ENCODE results near the gene ZFYVE26.
A peak's percentile ranks its signal among the peaks of the same experiment; 100 is the strongest.
"Not testable (repeated sequence)": the region's sequence is repeated elsewhere in the genome, so short reads cannot be mapped to it uniquely, and the experiment has no call there.

The ZFYVE26 gene

DNA sequence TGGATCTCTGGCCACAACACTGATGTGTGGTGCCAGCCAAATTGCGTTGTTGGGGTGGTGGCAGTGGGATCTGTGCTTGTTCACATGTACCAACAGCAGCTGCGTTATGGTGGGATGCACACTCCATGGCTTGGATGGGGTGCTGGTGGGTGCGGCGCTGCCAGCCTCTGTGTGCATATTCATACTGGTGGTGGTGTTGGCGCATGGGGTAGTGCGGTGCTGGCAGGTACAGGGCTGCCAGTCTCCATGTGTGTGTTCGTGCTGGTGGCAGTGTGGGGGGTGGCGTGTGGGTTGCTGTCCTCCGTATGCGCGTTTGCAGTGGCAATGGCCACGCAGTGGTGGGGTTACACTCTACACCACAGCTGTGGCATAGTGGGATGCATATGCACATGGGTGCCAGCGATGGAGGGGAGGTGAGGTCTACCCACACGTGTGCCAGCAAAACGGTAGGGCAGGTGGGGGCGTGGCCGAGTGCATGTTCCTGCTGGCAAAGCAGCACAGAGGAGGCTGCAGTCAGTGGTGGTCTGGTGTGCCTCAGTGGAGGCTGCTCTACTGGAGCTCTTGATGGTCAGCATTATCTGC, 29.7 kb upstream of the ZFYVE26 start:
- no peaks in the 10 kb centered on the region for H4K20me1 ChIP-seq
- peaks cover 36% of the 10 kb centered on the region for H3K9me3 ChIP-seq
- H3K4me2 ChIP-seq = no peak overlapping the region
- peaks cover 19% of the 10 kb centered on the region for H3K36me3 ChIP-seq
- no peak for TF ChIP-seq Cebpa-rat (IDR thresholded peaks at IDR 0.05)
- H3K27ac ChIP-seq = no peak overlapping the region
- H3K9ac ChIP-seq = no peak overlapping the region
- peaks cover 10% of the 10 kb centered on the region for H3K4me1 ChIP-seq
- H3K4me3 ChIP-seq = no peak overlapping the region
- no peaks in the 10 kb centered on the region for H3K27me3 ChIP-seq

DNA sequence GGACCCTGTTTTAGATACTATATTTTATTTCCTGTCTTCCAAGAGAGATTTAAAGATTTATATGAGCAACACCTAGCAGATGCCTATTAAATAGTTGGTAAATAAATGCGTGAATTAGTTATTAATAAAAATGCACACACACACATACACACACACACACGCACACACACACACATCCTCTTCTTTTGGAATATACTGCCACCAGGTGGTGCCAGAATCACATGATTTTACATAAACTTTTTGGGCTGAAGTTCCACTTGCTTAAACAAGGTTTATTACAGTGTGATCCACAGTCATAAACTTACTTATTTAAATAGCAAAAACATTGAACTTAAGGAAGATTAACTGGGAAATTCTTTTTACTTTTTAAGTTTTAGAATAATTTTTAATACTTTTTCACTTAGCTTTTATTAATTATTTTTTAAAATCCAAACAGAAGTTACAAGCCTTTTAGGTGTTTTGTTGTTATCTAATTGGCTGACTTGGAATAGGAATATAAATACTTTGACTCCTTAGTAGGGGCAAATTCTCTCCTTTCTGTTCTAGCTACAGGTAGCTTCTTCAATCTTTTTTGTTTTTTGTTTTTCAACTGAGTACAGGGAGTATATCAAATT, 20.7 kb upstream of the ZFYVE26 start:
- no peaks in the 10 kb centered on the region for H3K9me3 ChIP-seq
- no peaks in the 10 kb centered on the region for H3K27me3 ChIP-seq
- H3K27ac ChIP-seq = no peak overlapping the region
- no peak overlapping the region for H3K9ac ChIP-seq
- no peaks in the 10 kb centered on the region for H3K4me1 ChIP-seq
- no peaks in the 10 kb centered on the region for H4K20me1 ChIP-seq
- no peak for TF ChIP-seq Cebpa-rat (IDR thresholded peaks at IDR 0.05)
- peaks cover 13% of the 10 kb centered on the region for H3K36me3 ChIP-seq
- no peak overlapping the region for H3K4me2 ChIP-seq
- no peak overlapping the region for H3K4me3 ChIP-seq

GRCh38 chr14:67835596-67835995, 19.2 kb upstream of the ZFYVE26 start:
- H3K4me1 ChIP-seq = no peaks in the 10 kb centered on the region
- no peaks in the 10 kb centered on the region for H3K9me3 ChIP-seq
- no peak overlapping the region for H3K4me2 ChIP-seq
- TF ChIP-seq Cebpa-rat (IDR thresholded peaks at IDR 0.05) = no peak
- H3K9ac ChIP-seq = no peak overlapping the region
- no peaks in the 10 kb centered on the region for H4K20me1 ChIP-seq
- no peak overlapping the region for H3K4me3 ChIP-seq
- H3K36me3 ChIP-seq = peaks cover 13% of the 10 kb centered on the region
- H3K27me3 ChIP-seq = no peaks in the 10 kb centered on the region
- no peak overlapping the region for H3K27ac ChIP-seq

DNA sequence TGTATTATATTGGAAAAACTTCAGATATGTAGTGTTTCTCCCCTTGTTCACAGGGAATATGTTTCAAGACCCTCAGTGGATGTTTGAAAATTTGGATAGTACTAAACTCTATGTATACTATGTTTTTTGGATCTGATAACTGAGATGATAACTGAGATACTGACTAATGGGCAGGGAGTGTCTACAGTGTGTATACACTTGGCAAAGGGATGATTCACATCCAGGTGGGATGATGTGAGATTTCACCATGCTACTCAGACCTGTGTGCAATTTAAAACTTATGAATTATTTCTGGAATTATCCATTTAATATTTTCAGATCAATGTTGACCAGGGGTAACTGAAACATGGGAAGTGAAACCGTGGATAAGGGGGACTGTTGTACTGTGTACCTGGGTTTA, 17.0 kb upstream of the ZFYVE26 start:
- no peak overlapping the region for H3K4me2 ChIP-seq
- no peaks in the 10 kb centered on the region for H3K27me3 ChIP-seq
- TF ChIP-seq Cebpa-rat (IDR thresholded peaks at IDR 0.05) = no peak
- H3K4me3 ChIP-seq = no peak overlapping the region
- H3K9me3 ChIP-seq = peaks cover 8% of the 10 kb centered on the region; the same call in 1 of the 2 replicates
- H4K20me1 ChIP-seq = no peaks in the 10 kb centered on the region
- no peaks in the 10 kb centered on the region for H3K4me1 ChIP-seq
- no peak overlapping the region for H3K27ac ChIP-seq
- peaks cover 15% of the 10 kb centered on the region for H3K36me3 ChIP-seq
- no peak overlapping the region for H3K9ac ChIP-seq

DNA sequence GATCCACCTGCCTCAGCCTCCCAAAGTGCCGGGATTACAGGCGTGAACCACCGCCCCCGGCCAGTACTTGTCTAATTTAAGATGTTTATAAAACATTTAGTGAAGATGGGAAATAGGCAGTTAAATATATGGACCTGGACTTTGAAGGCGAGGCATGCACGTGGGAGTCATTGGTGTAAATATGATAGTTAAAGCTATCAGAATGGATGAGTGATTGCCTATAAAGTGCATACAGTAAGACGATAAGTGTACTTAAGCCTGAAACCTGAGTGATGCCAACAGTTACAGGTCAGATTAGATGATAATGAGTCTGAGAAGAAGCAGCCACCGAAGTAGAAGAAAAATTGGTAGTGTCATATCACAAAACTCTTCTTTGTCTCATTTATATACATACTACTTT, 14.7 kb upstream of the ZFYVE26 start:
- Histone ChIP-seq H3K4me1 (no peaks in the 10 kb centered on the region), H3K27ac (no peak overlapping the region), H3K9ac (no peak overlapping the region), H3K27me3 (no peaks in the 10 kb centered on the region), H3K4me3 (no peak overlapping the region), H3K4me2 (no peak overlapping the region), H4K20me1 (no peaks in the 10 kb centered on the region), H3K36me3 (peaks cover 27% of the 10 kb centered on the region), H3K9me3 (peaks cover 13% of the 10 kb centered on the region)
- no peak for TF ChIP-seq Cebpa-rat (IDR thresholded peaks at IDR 0.05)

DNA sequence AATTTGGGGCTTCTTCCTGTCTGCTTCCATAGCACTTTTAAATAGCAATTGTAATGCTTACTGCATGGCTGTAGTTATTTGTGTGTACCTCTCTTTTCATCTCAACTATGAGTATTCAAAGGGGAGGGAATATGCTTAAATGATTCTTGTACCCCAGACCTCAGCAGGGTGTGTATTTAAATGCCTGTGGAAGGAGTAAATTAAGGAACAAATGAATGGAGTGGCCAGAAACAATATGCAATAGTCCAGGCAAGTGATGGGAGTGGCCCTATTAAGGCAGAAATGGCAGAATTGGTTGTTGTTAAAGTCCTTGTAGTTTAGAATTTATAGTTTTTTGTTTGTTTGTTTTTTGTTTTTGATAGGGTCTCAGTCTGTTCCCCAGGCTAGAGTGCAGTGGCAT, 4.7 kb upstream of the ZFYVE26 start:
- H3K4me3 ChIP-seq = no peak overlapping the region

GRCh38 chr14:67820428-67820971, 4.1 kb upstream of the ZFYVE26 start:
- Histone ChIP-seq H3K4me1 (peaks cover 32% of the 10 kb centered on the region), H3K27me3 (no peaks in the 10 kb centered on the region), H3K9me3 (no peaks in the 10 kb centered on the region), H3K4me3 (peak overlapping the region; percentile 77), H3K36me3 (peaks cover 14% of the 10 kb centered on the region), H3K27ac (no peak overlapping the region), H3K9ac (peak overlapping the region; percentile 80), H4K20me1 (no peaks in the 10 kb centered on the region), H3K4me2 (peak overlapping the region; percentile 83)
- no peak for TF ChIP-seq Cebpa-rat (IDR thresholded peaks at IDR 0.05)

More for the DNA sequence above, 4.7 kb upstream of the ZFYVE26 start:
- no peaks in the 10 kb centered on the region for H4K20me1 ChIP-seq
- H3K9ac ChIP-seq = peak overlapping the region; percentile 80; the same call in 1 of the 2 replicates
- H3K4me1 ChIP-seq = peaks cover 27% of the 10 kb centered on the region
- no peak for TF ChIP-seq Cebpa-rat (IDR thresholded peaks at IDR 0.05)
- H3K9me3 ChIP-seq = no peaks in the 10 kb centered on the region
- peak overlapping the region; percentile 83 for H3K4me2 ChIP-seq
- no peak overlapping the region for H3K27ac ChIP-seq
- H3K36me3 ChIP-seq = peaks cover 18% of the 10 kb centered on the region
- no peaks in the 10 kb centered on the region for H3K27me3 ChIP-seq

DNA sequence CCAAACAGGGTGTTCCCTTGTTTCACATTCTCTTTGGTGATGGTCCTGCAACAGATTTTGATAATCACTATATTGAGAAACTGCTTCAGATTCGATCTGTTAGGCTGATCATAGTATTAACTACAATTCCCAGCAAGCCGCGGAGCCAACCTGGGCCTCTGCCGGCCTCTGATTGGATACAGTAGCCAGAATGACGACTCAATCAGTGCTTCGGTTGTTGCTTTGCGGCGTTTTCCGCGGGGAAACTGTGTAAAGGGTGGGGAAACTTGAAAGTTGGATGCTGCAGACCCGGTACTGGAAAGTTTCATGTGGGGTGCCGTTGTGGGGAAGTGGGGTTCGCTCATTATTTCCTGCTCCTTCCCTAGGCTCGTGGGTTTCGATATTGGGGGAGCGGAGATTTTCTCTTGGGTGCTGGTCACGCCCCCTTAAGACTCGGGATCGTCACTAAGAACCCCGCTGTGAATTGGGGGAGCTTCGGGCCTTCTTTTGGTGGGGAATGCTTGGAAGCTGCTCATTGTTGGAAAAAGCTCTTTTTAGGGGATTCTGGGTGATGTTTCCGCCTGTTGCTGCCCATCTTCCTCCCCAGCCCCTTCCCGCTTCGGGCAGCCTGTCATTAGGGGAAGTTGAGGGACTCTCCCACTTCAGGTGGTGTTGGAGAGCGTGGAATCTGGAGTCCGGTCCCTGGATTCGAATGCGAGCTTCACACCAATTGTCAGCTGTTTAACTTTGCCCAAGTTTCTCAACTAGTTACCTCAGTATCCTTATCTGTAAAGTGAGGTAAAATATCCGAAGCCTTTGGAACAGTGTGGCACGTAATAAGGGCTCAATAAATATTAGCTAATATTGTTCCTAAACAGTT, 3.4 kb upstream of the ZFYVE26 start, which contains the start of gene RAD51B:
RAD51B (plus strand) TSS at position 217 of the 859 bp plus-strand sequence.
- Histone ChIP-seq H3K36me3 (peaks cover 8% of the 10 kb centered on the region; the same call in 1 of the 2 replicates), H4K20me1 (no peaks in the 10 kb centered on the region), H3K9ac (peak within 1 kb of the TSS; percentile 80), H3K4me3 (peak within 1 kb of the TSS; percentile 77), H3K27me3 (no peaks in the 10 kb centered on the region), H3K4me1 (peaks cover 39% of the 10 kb centered on the region), H3K4me2 (peak within 1 kb of the TSS; percentile 83), H3K9me3 (no peaks in the 10 kb centered on the region), H3K27ac (peak within 1 kb of the TSS; percentile 24; the same call in 1 of the 2 replicates)
- no peak for TF ChIP-seq Cebpa-rat (IDR thresholded peaks at IDR 0.05)

GRCh38 chr14:67818476-67818875, 2.1 kb upstream of the ZFYVE26 start:
- not testable (repeated sequence) for H3K4me2 ChIP-seq, H4K20me1 ChIP-seq, H3K4me3 ChIP-seq, H3K9ac ChIP-seq, H3K27me3 ChIP-seq, H3K9me3 ChIP-seq, H3K36me3 ChIP-seq, H3K27ac ChIP-seq
- H3K4me1 ChIP-seq = peaks cover 42% of the 10 kb centered on the region
